ENCODE data around the gene TRAPPC3.

The TRAPPC3 gene

DNA sequence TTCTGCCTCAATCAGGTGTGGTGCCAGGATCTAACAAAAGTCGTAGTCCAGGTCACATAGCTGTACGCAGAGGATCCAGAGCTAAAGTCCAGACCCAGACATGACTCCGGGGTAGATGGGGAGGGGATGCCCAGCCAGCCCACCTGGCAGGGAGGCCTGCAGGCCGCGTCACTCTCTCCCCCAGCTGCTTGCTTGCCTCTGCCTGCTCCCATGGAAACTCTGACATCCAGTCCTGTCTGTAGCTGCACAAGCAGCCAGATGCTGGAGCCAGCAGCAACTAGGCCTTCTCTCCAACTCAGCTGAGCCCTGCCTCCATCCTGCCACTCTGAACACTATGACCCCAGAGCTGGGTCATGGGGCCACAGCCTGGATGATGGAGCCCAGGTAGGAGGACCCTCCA lies 32.4 kb downstream of the TRAPPC3 start:
- no peaks in the 10 kb centered on the region for H3K27me3 ChIP-seq (ENCODE audit: low read depth, low read length)
- H3K9me3 ChIP-seq (ENCODE audit: insufficient read depth, low read length), result no peaks in the 10 kb centered on the region
- TF ChIP-seq CTCF (IDR thresholded peaks at IDR 0.05; ENCODE audit: low read depth, low read length), result no peak
- no peak for TF ChIP-seq EZH2phosphoT487 (IDR thresholded peaks at IDR 0.05; ENCODE audit: low read depth)
- H4K20me1 ChIP-seq (ENCODE audit: insufficient read depth, low read length), result no peaks in the 10 kb centered on the region
- no peaks in the 10 kb centered on the region for H3K79me2 ChIP-seq (ENCODE audit: low read length)
- H3K4me1 ChIP-seq (ENCODE audit: low read length), result peaks cover 9% of the 10 kb centered on the region
- no peak overlapping the region for H3K9ac ChIP-seq (ENCODE audit: low read length)
- no peak overlapping the region for H2AFZ ChIP-seq (ENCODE audit: low read depth, low read length)
- H3K4me3 ChIP-seq (ENCODE audit: low read length), result no peak overlapping the region
- H3K27ac ChIP-seq (ENCODE audit: low read length), result no peak overlapping the region
- H3K4me2 ChIP-seq (ENCODE audit: low read length), result no peak overlapping the region
- no peaks in the 10 kb centered on the region for H3K36me3 ChIP-seq (replicated peaks; ENCODE audit: low read depth, low read length)

DNA sequence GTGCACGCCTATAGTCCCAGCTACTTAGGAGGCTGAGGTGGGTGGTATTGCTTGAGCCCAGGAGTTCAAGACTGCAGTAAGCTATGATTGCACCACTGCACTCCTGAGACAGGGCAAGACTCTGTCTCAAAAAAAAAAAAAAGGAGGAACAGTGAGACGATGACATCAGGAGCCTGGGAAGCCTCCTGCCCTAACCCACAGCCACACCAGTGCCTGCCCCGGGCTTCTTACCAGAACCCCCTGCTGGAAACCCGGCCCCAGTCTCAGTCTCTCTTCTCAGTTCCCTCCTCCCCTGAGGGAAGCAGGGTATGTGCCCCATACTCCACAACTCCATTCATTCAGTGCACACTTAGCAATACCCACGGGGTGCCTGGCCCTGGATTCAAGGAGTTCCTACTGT lies 33.4 kb downstream of the TRAPPC3 start:
- TF ChIP-seq CTCF (IDR thresholded peaks at IDR 0.05; ENCODE audit: low read depth, low read length) (no peak), EZH2phosphoT487 (IDR thresholded peaks at IDR 0.05; ENCODE audit: low read depth) (no peak)
- Histone ChIP-seq H2AFZ (ENCODE audit: low read depth, low read length) (no peak overlapping the region), H4K20me1 (ENCODE audit: insufficient read depth, low read length) (no peaks in the 10 kb centered on the region), H3K9me3 (ENCODE audit: insufficient read depth, low read length) (no peaks in the 10 kb centered on the region), H3K79me2 (ENCODE audit: low read length) (no peaks in the 10 kb centered on the region), H3K9ac (ENCODE audit: low read length) (no peak overlapping the region), H3K27ac (ENCODE audit: low read length) (no peak overlapping the region), H3K27me3 (ENCODE audit: low read depth, low read length) (no peaks in the 10 kb centered on the region), H3K4me3 (ENCODE audit: low read length) (no peak overlapping the region), H3K4me1 (ENCODE audit: low read length) (peaks cover 9% of the 10 kb centered on the region), H3K36me3 (replicated peaks; ENCODE audit: low read depth, low read length) (no peaks in the 10 kb centered on the region), H3K4me2 (ENCODE audit: low read length) (no peak overlapping the region; the same call in 1 of the 2 replicates)

DNA sequence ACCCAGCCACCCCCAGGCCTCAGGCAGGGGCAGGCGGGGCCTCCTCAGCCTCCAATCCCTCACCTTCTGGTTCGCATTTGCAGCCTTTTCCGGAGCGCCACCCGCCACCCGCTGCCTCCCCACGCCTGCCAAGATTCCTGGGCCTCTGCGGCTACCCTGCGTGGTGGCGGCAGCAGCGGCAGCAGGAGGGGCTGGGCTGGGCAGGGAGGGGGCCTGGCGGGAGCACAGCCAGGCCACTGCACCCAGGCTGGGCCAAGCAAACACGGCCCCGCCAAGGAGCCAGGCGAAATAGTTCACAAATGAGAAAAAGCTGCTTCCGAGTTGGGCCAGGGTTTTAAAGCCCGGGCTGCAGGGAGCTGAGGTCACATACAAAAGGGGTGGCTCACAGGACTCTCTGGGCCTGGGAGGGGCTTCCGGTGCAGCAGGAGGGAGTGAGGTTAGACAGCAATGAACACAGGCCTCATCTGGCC lies 34.1 kb downstream of the TRAPPC3 start:
- Histone ChIP-seq H3K36me3 (replicated peaks; ENCODE audit: low read depth, low read length) (no peaks in the 10 kb centered on the region), H3K79me2 (ENCODE audit: low read length) (no peaks in the 10 kb centered on the region), H3K9ac (ENCODE audit: low read length) (no peak overlapping the region), H3K9me3 (ENCODE audit: insufficient read depth, low read length) (no peaks in the 10 kb centered on the region), H3K4me3 (ENCODE audit: low read length) (no peak overlapping the region), H4K20me1 (ENCODE audit: insufficient read depth, low read length) (no peaks in the 10 kb centered on the region), H3K27me3 (ENCODE audit: low read depth, low read length) (no peaks in the 10 kb centered on the region), H3K4me2 (ENCODE audit: low read length) (no peak overlapping the region), H2AFZ (ENCODE audit: low read depth, low read length) (no peak overlapping the region), H3K4me1 (ENCODE audit: low read length) (peaks cover 9% of the 10 kb centered on the region), H3K27ac (ENCODE audit: low read length) (no peak overlapping the region)
- no peak for TF ChIP-seq EZH2phosphoT487 (IDR thresholded peaks at IDR 0.05; ENCODE audit: low read depth)
- no peak for TF ChIP-seq CTCF (IDR thresholded peaks at IDR 0.05; ENCODE audit: low read depth, low read length)

GRCh38 chr1:36114371-36114770 lies 34.9 kb downstream of the TRAPPC3 start:
- Histone ChIP-seq H3K27ac (ENCODE audit: low read length) (no peak overlapping the region), H3K79me2 (ENCODE audit: low read length) (no peaks in the 10 kb centered on the region), H3K27me3 (ENCODE audit: low read depth, low read length) (no peaks in the 10 kb centered on the region), H3K9me3 (ENCODE audit: insufficient read depth, low read length) (no peaks in the 10 kb centered on the region), H3K4me2 (ENCODE audit: low read length) (no peak overlapping the region), H3K36me3 (replicated peaks; ENCODE audit: low read depth, low read length) (no peaks in the 10 kb centered on the region), H3K4me1 (ENCODE audit: low read length) (peaks cover 9% of the 10 kb centered on the region), H3K9ac (ENCODE audit: low read length) (no peak overlapping the region), H2AFZ (ENCODE audit: low read depth, low read length) (no peak overlapping the region), H4K20me1 (ENCODE audit: insufficient read depth, low read length) (no peaks in the 10 kb centered on the region), H3K4me3 (ENCODE audit: low read length) (no peak overlapping the region)
- TF ChIP-seq CTCF (IDR thresholded peaks at IDR 0.05; ENCODE audit: low read depth, low read length), result no peak
- TF ChIP-seq EZH2phosphoT487 (IDR thresholded peaks at IDR 0.05; ENCODE audit: low read depth), result no peak

All from OCI-LY3 (cell line).